Thoracic aorta (tissue), 2 donors: ENCODE results near the gene ZNF14. TPM values are rescaled to one million over a fixed set of nuclear protein-coding genes. Genes with fewer than 3 reads are reported as not detected.
A peak's percentile ranks its signal among the peaks of the same experiment; 100 is the strongest.

Experiments
- ATAC-seq: fragments of 150-250 bp; one replicate; pipeline ENCODE4 v1.8.0; 2017; ENCODE audit warnings: low read depth; ENCODE audit not compliant: insufficient number of reproducible peaks, low FRiP score
- DNase-seq: peaks from one replicate; pipeline ENCODE4 v3.0.0-alpha.2; 2020; ENCODE audit warnings: low spot score
- H3K27ac ChIP-seq, 2 donors: fragments of 200-600 bp; sonication (generic); 1 replicate in 1 of 2; 2 replicates in 1 of 2; pipeline ENCODE4 v1.5.1; 2016; ENCODE audit warnings: mild to moderate bottlenecking in 2 of 2, moderate library complexity in 2 of 2
- H3K27me3 ChIP-seq: fragments of 200-600 bp; sonication (generic); replicated peaks from 2 replicates; pipeline ENCODE4 v1.6.0; 2016; ENCODE audit warnings: mild to moderate bottlenecking; ENCODE audit not compliant: insufficient read depth
- H3K36me3 ChIP-seq: fragments of 200-600 bp; sonication (generic); one replicate; pipeline ENCODE4 v1.5.1; 2016
- H3K4me1 ChIP-seq, 2 donors: fragments of 200-600 bp; sonication (generic); 1 replicate in 1 of 2; 2 replicates in 1 of 2; pipeline versions ENCODE4 v1.5.1 to v1.6.0; 2016; ENCODE audit warnings: low read depth in 2 of 2, mild to moderate bottlenecking in 1 of 2; ENCODE audit not compliant: control insufficient read depth in 1 of 2
- H3K4me3 ChIP-seq: fragments of 200-600 bp; sonication (generic); 2 replicates; pipeline ENCODE4 v1.5.1; 2016; ENCODE audit warnings: mild to moderate bottlenecking
- H3K9me3 ChIP-seq: fragments of 200-600 bp; sonication (generic); 2 replicates; pipeline ENCODE4 v1.5.1; 2016
- CTCF ChIP-seq: fragments of 200-600 bp; sonication (generic); IDR thresholded peaks from one replicate; pipeline ENCODE4 v1.5.1; 2019; ENCODE audit warnings: antibody characterized with exemption
- total RNA-seq, 2 donors: library from RNA; depleted of rRNA; stranded (reverse); fragments of >200 nt; gene quantifications; one replicate each; pipeline versions ENCODE4 v1.1.0 to v1.2.3, GENCODE V29; 2016

Gene ZNF14
- total RNA-seq, 2 donors from 2014 or later = 6.9 to 11.6 TPM

DNA sequence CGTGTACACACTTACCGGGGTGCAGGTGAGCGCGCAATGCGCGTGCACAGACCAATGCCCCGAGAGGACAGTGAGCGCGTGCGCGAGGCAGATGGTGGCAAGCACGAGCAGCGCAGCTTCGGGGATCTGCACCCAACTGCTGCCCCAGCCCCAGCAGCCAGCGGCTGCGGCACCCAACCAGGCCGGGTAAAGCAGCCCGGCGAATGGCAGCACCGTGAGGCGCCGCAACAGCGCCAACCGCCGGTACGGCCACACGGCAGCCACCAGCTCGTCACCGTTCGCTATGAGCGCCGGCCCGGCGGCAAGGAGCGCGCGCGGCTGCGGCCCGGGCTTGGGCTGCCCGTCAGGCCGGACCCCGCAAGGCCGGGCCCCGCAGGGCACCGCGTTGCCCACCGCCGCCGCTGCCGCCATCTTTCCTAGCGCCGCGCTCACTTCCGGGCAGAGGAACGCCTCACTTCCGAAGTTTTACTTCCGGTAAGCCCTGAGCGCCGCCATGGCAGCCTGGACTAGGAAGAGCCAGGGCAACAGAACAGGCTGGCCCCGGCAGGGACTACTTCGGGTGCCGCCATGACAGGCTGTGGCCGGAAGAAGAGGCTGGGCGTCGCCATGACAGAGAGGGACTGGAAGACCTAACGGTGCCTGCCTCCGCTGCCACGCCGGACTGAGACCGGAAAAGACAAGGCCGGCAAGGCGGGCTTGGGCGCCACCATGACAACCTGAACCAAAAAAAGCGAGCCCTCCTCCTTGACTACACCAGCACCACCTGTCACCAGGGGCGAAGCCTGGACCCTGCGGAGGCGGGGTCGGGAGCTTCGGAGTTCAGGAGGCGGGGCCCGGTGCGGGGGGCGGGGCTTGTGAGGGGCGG lies 69.4 kb downstream of the ZNF14 start, which contains the start of gene ATP13A1:
Gene ATP13A1, minus strand, starts transcription at position 421 of the 865 bp plus-strand sequence. Its CDS starts 10 bp downstream, at position 411.
- Histone ChIP-seq H3K4me3 (peak within 1 kb of the TSS; percentile 79), H3K36me3 (peaks cover 2% of the 10 kb centered on the region), H3K4me1 (peaks cover 9 to 22% of the 10 kb centered on the region in 2 donors), H3K27ac (peak within 1 kb of the TSS; percentile 71 to 90), H3K27me3 (no peaks in the 10 kb centered on the region), H3K9me3 (no peaks in the 10 kb centered on the region)
- DNase-seq (peak; percentile 90), ATAC-seq (peak; percentile 96)
- TF ChIP-seq CTCF = peak; percentile 12

- Histone ChIP-seq H3K27me3 (no peaks in the 10 kb centered on the region), H3K36me3 (peaks cover 8% of the 10 kb centered on the region), H3K9me3 (no peaks in the 10 kb centered on the region), H3K4me1 (peaks cover 9 to 18% of the 10 kb centered on the region in 2 donors), H3K27ac (peak overlapping the region; percentile 71 to 90), H3K4me3 (peak overlapping the region; percentile 79)
- DNase-seq (no peak), ATAC-seq (no peak)
- no peak for TF ChIP-seq CTCF
Observed at GRCh38 chr19:19662871-19663255, 70.0 kb downstream of the ZNF14 start.

DNA sequence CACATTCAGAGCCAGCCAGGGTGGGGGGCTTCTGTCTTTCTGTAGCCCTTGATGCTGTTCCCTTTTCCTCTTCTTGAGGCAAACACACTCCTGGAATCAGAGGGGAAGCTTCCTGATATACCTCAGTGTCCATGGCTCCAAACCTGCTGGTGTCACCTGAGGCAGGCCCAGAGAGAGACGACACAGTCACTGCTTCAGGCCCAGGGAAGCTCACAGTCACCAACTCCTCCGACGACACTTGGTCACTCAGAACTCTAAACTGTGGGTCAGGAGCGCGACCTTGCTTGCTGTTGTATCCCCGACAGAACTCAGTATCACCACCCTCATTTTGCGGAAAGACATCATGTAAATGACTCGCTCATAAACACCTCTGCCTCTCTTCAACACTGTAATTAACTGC lies 70.6 kb downstream of the ZNF14 start:
- H3K27ac ChIP-seq = no peak overlapping the region
- H3K9me3 ChIP-seq = no peaks in the 10 kb centered on the region
- peaks cover 10% of the 10 kb centered on the region for H3K36me3 ChIP-seq
- H3K27me3 ChIP-seq = no peaks in the 10 kb centered on the region
- peaks cover 9 to 18% of the 10 kb centered on the region in 2 donors for H3K4me1 ChIP-seq
- no peak for TF ChIP-seq CTCF
- DNase-seq (no peak), ATAC-seq (no peak)
- peak overlapping the region; percentile 79 for H3K4me3 ChIP-seq

- Histone ChIP-seq H3K36me3 (peaks cover 16% of the 10 kb centered on the region), H3K27ac (no peak overlapping the region), H3K9me3 (no peaks in the 10 kb centered on the region), H3K27me3 (no peaks in the 10 kb centered on the region), H3K4me3 (peak overlapping the region; percentile 19), H3K4me1 (peaks cover 9 to 18% of the 10 kb centered on the region in 2 donors)
- no peak for DNase-seq
- no peak for ATAC-seq
- no peak for TF ChIP-seq CTCF
Observed at GRCh38 chr19:19661675-19662251, 71.1 kb downstream of the ZNF14 start.

- Histone ChIP-seq H3K4me3 (peak overlapping the region; percentile 19), H3K36me3 (peaks cover 22% of the 10 kb centered on the region)
- no peak for DNase-seq
Observed at GRCh38 chr19:19661141-19661674, 71.7 kb downstream of the ZNF14 start.

More at GRCh38 chr19:19661141-19661674, 71.7 kb downstream of the ZNF14 start:
- Histone ChIP-seq H3K4me1 (peaks cover 9 to 18% of the 10 kb centered on the region in 2 donors), H3K27me3 (no peaks in the 10 kb centered on the region), H3K9me3 (no peaks in the 10 kb centered on the region), H3K27ac (no peak overlapping the region)
- ATAC-seq = no peak
- TF ChIP-seq CTCF = no peak
